Daoy (cell line): ENCODE data around the gene ANKRD33. TPM values are rescaled to one million over a fixed set of nuclear protein-coding genes. Genes with fewer than 3 reads are reported as not detected.

Source experiments
- total RNA-seq: library from RNA; depleted of rRNA; stranded (reverse); fragments of >200 nt; shearing (Covaris generic); gene quantifications from 2 replicates; pipeline ENCODE4 v1.2.3, GENCODE V29; 2014; rRNA removed

The ANKRD33 gene
- total RNA-seq, 1 experiment from 2014 or later = not detected

Other genes starting within 250 kb of the ANKRD33 start
- gene FIGNL2, start 39.4 kb upstream of the ANKRD33 start, total RNA-seq = 0.09 TPM in 1 of 2 replicates, not detected in the other
- gene ACVRL1, start 19.4 kb downstream of the ANKRD33 start, total RNA-seq = 1.7 and 2.9 TPM in 2 replicates
- 6.3 and 11.5 TPM in 2 replicates for gene ACVR1B, start 63.6 kb downstream of the ANKRD33 start, total RNA-seq
- 1.1 and 2.1 TPM in 2 replicates for gene TAMALIN, start 118.8 kb downstream of the ANKRD33 start, total RNA-seq
- 1.1 and 5.1 TPM in 2 replicates for gene NR4A1, start 163.3 kb downstream of the ANKRD33 start, total RNA-seq
- gene ATG101, start 181.9 kb downstream of the ANKRD33 start, total RNA-seq = 156 and 160 TPM in 2 replicates
- not detected in 2 replicates for gene SMIM41, start 191.6 kb downstream of the ANKRD33 start, total RNA-seq